Activated CD4-positive, alpha-beta T cell treated with anti-CD3 and anti-CD28 coated beads for 24 hours (primary cell): ENCODE results near the gene DYSF.

Experiments used
- DNase-seq, 2 donors: peaks; one replicate each; pipeline ENCODE4 v3.0.0-alpha.2; 2020; ENCODE audit warnings: low read depth in 2 of 2

DYSF gene

GRCh38 chr2:71571945-71572344 is 118.6 kb downstream of the DYSF start:
- DNase-seq, result no peak

DNA sequence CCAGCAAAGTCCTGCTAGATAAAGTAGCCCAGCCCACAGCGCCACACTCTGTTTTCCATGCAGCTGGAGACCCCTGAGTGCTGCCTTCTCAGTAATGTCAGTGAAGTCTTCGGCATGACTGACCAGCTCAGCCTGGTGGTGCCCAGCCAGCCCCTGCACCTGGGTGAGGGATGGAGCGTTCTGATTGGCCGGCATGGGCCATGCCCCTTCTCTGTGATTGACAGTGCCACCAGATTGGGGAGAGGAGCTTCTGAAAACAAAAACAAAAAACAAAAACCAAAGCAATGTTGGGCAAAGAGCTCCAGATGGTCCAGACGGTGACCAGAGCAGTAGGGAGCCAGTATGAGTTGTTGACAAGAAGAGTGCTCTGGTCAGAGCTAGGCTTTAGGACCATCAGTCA is 122.6 kb downstream of the DYSF start:
- DNase-seq, result no peak

DNA sequence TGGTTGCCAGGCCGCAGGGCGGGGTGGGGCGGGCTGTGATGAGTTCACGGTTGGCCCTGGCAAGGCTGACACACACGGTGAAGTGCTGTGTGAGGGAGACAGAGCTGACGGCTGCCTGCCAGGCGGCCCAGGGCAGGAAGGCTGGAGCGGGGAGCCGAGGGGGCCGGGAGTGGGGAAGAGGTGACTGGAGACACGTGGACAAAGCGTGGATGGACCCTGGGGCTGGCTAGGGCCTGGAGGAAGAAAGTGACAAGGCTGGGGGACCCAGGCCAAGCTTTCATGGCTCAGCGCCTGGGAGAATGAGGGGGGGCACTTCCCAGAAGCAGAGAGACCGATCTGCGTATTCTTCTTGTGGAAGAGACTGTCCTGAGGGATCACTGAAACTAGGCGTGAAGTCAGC is 123.2 kb downstream of the DYSF start:
- DNase-seq, result no peak

- no peak for DNase-seq
Observed at GRCh38 chr2:71577209-71577608, 123.8 kb downstream of the DYSF start.

GRCh38 chr2:71578767-71579342 is 125.5 kb downstream of the DYSF start:
- no peak for DNase-seq

DNA sequence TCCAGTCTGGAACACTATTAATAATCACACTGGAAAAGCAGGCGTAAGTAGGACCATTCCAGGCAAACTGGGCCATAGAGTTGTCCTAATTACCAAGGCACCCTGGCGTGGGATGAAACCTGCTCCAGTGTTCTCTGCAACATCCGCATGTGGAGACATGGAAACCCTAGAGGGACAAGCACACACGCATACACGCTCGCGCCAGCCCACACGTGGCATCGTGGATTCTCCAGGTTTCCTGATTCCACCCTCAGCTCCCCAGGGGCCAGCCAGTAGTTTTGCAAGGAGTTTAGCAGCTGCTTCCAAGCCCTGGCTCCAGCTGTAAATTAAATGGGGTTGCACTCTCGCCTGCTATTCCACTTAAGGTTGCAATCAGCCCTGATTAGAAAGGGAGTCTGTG is 127.7 kb downstream of the DYSF start:
- no peak for DNase-seq

GRCh38 chr2:71583876-71584275 is 130.5 kb downstream of the DYSF start:
- no peak for DNase-seq

DNA sequence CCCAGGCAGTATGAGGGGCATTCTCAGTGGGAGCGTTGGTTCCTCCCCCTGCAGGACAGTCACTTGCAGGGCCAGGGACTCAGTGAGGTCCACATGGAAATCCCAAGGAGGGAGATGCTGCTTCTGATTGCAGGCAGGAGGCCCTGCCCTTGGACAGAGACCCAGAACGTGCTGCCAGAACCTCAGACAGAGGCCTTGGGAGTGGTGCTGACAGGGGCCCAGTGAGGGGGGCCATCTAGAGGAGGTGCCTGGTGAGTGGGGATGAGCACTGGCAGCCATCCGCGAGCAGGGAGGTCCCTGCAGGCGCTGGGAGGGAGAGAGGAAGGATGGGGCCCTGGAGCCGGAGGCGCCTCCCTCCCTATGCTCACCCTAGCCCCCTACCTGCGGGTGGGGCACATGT is 133.1 kb downstream of the DYSF start:
- DNase-seq, result no peak

GRCh38 chr2:71587509-71588073 is 134.2 kb downstream of the DYSF start:
- DNase-seq, result no peak

- no peak for DNase-seq
Observed at GRCh38 chr2:71588497-71589170, 135.3 kb downstream of the DYSF start.

- DNase-seq, result no peak
Observed at GRCh38 chr2:71589763-71590162, 136.4 kb downstream of the DYSF start.

GRCh38 chr2:71591044-71591443 is 137.7 kb downstream of the DYSF start:
- no peak for DNase-seq

DNA sequence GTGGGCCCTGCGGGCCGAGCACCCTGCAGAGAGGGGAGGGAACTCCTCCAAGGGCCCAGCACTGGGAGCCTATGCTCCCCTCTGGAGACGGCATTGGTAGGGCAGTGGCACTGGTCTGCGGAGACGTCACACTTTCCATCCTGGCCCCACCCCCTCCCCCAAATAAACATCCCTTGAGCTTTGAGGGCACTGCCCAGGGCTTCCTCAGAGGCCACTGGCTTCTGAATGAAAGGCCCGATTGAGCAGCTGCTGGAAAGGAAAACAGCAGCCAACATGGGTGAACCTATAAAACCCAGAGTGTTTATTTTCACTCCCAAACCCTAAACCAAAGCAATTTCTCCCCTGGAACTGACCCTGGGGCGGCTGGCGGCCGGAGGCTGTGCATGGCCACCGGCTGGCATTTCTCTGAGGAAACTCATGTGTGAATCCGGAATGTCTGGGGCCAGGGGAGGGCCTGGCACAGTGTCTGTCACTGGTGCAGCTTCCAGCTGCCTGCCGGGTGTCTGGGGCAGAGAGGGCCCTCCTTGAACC is 138.9 kb downstream of the DYSF start:
- no peak for DNase-seq

DNA sequence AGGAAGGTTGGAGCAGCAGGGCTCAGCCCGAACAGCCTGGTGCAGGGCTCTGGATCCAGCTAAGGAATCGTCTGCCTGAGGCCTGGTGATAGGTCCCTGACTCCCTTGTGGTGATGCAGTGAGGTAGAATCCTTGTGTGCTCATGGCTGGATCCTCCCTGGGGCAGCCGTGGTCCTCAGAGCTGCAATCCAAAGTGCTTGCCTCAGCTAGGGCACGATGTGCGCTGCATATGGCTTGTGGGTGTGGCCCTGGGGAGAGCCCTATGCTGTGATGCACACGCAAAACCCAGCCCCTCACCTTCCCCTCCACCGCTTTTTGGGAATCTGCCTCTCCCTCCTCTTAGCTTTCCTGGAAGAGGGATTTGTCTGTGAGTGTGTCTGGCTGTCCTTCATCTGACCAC is 142.2 kb downstream of the DYSF start:
- DNase-seq, result no peak

- no peak for DNase-seq
Observed at GRCh38 chr2:71596011-71596410, 142.7 kb downstream of the DYSF start.

DNA sequence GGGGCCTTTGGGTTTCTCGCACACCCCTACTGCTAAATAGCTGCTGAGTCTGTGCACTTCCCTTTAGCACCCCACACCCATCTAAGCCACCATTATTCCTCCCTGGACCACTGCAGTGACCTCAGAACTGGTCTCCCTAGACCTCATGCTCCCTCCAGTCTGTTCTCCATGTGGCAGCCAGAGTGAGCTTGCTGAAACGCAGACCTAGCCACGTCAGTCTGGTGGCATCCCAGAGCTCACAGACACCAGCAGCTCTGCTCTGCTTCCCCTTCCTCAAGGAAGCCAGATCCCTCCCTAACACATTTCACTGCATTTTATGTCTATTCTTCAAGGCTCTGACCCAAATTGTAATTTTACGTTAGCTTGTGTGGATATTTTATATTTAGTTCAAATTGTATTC is 144.4 kb downstream of the DYSF start:
- no peak for DNase-seq

DNA sequence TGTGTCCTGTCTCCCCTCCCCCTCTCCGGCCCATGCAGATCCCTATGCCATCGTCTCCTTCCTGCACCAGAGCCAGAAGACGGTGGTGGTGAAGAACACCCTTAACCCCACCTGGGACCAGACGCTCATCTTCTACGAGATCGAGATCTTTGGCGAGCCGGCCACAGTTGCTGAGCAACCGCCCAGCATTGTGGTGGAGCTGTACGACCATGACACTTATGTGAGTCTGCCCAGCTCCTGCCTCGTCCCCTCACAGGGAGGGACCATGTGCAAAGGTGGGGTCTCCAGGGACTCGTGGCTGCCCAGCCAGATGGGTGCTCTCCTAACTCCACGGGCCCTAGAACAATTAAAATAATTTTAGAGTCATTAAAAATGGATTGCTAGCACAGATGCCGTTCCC is 145.2 kb downstream of the DYSF start:
- DNase-seq, result no peak

DNA sequence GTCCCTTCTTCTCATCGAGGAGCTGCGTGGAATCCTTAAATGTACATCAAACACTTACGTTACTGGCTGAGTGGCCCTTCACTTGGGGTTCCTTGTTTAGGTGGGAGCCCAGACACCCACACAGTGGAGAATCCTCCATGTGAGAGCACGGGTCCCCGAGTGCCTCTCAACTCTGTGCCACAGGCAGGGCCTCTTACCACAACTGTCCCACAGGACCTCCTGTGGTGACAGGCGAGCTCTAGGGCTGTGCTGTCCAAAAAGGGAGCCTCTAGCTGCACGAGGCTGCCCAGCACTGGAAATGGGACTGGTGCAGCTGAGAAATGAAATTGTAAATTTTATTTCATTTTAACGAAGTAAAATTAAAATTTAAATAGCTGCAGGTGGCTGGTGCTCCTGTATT is 145.7 kb downstream of the DYSF start:
- no peak for DNase-seq

DNA sequence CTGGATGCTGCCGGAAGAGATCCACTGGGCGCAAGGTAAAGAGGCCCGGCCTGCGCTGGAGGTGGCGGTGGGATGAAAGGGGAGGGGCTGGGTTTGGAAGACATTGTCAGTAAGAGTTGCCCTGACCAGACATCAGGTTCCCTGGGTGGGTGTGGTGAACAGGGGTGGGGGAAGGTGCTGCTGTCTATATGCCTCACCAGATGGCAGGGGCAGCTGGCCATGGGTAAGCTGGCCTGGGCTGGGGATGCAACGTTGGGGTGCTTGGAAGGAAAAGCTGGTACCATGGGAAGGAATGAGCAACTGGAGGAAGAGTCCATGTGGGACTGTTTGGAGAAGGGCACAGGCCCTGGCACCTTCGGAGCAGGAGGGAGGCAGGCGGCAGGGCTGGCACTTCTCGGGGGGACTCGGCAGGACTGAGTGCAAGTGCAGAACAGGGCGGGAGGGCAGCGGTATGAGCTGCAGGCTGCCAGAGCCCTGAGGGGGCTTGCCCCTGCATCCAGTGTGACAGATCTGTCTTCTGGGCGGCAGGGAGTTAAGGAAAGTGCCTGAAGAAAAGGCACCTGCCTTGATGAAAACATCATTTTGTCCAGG is 146.4 kb downstream of the DYSF start:
- DNase-seq, result no peak

DNA sequence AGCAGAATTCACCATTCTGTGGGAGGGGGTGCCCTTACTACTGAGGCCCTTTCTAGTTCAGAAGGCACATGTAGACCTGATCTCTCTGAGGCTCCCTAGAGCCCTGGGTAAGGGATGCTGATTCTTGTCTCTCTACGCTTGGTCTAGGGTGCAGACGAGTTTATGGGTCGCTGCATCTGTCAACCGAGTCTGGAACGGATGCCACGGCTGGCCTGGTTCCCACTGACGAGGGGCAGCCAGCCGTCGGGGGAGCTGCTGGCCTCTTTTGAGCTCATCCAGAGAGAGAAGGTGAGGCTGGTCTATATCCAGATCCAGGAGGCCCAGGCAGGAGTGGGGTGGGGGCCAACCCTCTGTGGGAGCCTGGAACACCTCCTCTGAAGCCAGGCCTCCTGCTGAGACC is 147.2 kb downstream of the DYSF start:
- no peak for DNase-seq

DNA sequence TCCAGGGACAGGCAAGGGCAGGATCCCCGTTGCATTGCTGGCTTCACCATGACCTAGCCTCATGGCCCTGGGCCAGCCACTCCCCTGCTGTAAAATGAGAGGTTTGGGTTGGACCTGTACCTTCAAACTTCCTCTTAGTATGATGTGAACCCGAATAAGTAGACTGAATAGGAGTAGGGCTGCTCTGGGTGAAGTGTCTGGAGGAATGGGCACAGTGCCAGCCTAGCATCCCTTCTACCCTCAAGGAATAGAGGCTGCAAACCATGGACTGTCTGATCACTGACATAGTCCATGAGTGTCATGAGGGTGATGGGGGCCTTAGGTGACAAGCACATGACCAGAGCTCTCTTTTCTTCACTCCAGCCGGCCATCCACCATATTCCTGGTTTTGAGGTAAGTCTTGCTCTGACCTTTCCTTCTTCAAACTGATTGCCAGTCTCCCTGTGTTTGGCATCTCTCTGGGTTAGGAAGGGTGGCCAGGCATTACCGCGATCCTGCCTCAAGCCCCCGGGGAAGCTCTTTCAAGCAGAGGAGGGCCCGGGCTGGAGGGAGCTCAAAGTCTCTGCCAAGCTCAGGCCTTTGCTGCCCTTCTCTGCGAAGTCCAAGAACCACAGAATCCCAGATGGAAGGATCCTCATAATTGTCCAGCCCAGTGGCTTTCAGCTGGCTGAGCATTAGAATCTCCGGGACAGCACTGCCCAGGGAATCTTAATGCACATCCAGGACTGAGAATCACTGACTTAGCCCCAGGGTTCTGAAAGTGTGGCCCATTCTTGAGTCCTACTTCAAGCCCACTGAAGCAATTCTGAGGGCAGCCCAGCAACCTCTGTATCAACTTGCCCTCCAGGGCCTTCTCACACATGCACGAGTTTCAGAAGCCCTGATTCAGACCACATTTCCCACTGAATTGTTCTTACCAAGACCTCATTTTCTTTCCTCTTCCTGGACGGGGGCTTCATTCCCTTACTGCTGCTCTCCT is 148.1 kb downstream of the DYSF start:
- DNase-seq, result no peak

DNA sequence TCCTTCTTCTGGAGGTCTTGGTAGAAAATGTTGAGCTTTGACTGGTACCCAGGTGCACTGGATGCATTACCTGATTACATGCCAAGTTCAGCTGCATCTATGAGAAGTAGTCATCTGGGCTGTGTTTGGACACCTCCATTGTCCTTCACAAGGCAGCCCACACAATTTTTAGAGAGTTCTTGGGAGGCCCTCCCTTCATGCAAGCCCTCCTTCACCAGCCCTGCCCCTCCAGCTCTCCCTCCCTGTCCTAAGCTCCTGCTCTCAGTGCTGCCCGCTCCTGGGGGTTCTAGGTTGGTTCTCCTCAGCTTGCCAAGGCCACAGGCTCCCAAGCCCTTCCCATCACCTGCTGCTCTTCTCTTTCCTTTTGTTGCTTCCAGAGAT is 148.7 kb downstream of the DYSF start:
- no peak for DNase-seq
